ENCODE measurements around the gene TLX2.

GRCh38 chr2:74514368-74515270 lies at the start of gene TLX2:
- TF ChIP-seq EZH2phosphoT487 (IDR thresholded peaks at IDR 0.05) (peak; percentile 88), CTCF (IDR thresholded peaks at IDR 0.05) (no peak)
